Stomach (tissue), 4 donors: ENCODE measurements around the gene KRTAP10-1.

Experiments used
- EP300 ChIP-seq: sonication (generic); formaldehyde crosslinking; IDR thresholded peaks from one replicate; pipeline ENCODE4 v1.6.1; 2017; ENCODE audit warnings: antibody characterized with exemption
- POLR2A ChIP-seq, 4 donors: fragments of 450-650 bp; IDR thresholded peaks; one replicate each; pipeline ENCODE4 v1.6.1; 2016; ENCODE audit warnings: antibody characterized with exemption in 4 of 4, control low read depth in 2 of 4, mild to moderate bottlenecking in 1 of 4, moderate library complexity in 1 of 4
- POLR2AphosphoS5 ChIP-seq, 3 donors: sonication (generic); formaldehyde crosslinking; IDR thresholded peaks; one replicate each; pipeline ENCODE4 v1.6.1; 2016; ENCODE audit warnings: antibody characterized with exemption in 3 of 3
- TF ChIP-seq, protein P1 (sequence below), 7 experiments: fragments of 450-650 bp in 4 of 7; fragments of 200-600 bp in 3 of 7; sonication (generic) in 3 of 7; IDR thresholded peaks; one replicate each; pipeline ENCODE4 v1.5.1; 2016 to 2019; ENCODE audit warnings: antibody characterized with exemption in 7 of 7, control low read depth in 2 of 7, mild to moderate bottlenecking in 1 of 7

DNA sequence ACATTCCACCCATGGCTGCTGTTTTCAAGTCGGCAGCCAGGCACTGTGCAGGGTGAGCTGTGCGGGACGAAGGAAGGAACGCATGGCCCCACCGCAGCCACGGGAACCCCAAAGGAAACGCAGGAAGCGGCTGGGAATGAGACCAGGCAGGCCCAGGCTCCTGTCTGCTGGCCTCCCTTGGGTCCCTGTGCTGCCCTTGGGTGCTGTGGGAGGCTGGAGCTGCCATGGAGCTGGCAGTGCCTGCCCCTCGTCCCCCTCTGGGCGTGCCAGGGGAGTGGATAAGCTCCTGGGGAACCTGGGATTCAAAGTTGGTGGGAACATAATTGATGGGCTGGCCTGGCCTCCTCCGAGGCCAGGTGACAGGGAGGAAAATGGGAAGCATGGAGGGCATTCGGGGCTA, 28.3 kb upstream of the KRTAP10-1 start:
- TF ChIP-seq, protein P1, sequence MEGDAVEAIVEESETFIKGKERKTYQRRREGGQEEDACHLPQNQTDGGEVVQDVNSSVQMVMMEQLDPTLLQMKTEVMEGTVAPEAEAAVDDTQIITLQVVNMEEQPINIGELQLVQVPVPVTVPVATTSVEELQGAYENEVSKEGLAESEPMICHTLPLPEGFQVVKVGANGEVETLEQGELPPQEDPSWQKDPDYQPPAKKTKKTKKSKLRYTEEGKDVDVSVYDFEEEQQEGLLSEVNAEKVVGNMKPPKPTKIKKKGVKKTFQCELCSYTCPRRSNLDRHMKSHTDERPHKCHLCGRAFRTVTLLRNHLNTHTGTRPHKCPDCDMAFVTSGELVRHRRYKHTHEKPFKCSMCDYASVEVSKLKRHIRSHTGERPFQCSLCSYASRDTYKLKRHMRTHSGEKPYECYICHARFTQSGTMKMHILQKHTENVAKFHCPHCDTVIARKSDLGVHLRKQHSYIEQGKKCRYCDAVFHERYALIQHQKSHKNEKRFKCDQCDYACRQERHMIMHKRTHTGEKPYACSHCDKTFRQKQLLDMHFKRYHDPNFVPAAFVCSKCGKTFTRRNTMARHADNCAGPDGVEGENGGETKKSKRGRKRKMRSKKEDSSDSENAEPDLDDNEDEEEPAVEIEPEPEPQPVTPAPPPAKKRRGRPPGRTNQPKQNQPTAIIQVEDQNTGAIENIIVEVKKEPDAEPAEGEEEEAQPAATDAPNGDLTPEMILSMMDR (IDR thresholded peaks at IDR 0.05): no peak
- TF ChIP-seq POLR2A (IDR thresholded peaks at IDR 0.05): no peak
- no peak for TF ChIP-seq EP300
- TF ChIP-seq POLR2AphosphoS5 (IDR thresholded peaks at IDR 0.05): no peak
